K562 (cell line): Measurements from ENCODE around the gene KIF26A. TPM values are rescaled to one million over a fixed set of nuclear protein-coding genes. Genes with fewer than 3 reads are reported as not detected.

ENCODE experiments used
- ATAC-seq: fragments of 200-7000 bp; cut with Tn5 transposase; 3 replicates; pipeline ENCODE4 v1.9.1; 2020; ENCODE audit warnings: moderate library complexity
- BruUV-seq: library from RNA; stranded (reverse); fragments of 400-500 nt; replicated peaks from 2 replicates; lab custom pipeline; 2021; lab: Mats Ljungman, UMichigan
- CTCF ChIA-PET: fragments of 300-600 bp; formaldehyde crosslinking; extraction: SDS; loops from one replicate; lab custom pipeline; 2021; ENCODE audit warnings: low intra/inter-chr PET ratio; lab: Yijun Ruan, JAX
- POLR2A ChIA-PET: fragments of 300-600, 350-650 bp; sonication (Branson Sonifier 250); formaldehyde crosslinking; extraction: SDS; loops from one replicate; lab custom pipeline; 2021; ENCODE audit warnings: antibody characterized with exemption, inconsistent platforms; lab: Yijun Ruan, JAX
- DNase-seq, 4 experiments: peaks; one replicate each; pipeline versions ENCODE4 v3.0.0 to v3.0.0-alpha.2; 2011 to 2018; ENCODE audit warnings: low spot score in 3 of 4, mixed read lengths in 3 of 4; ENCODE audit errors: extremely low read depth in 1 of 4
- FAIRE-seq: peaks from 2 replicates; lab custom pipeline; 2011; peaks lifted over from hg19 to GRCh38; lab: Jason Lieb, UNC
- H2AFZ ChIP-seq: 2 replicates; pipeline ENCODE4 v1.6.0; 2011; ENCODE audit warnings: low read depth, low read length, control low read depth, inconsistent platforms
- H3K27ac ChIP-seq: fragments of 200-600 bp; 3 replicates; pipeline ENCODE4 v1.8.0; 2011; ENCODE audit warnings: low read depth, mild to moderate bottlenecking, control low read depth, inconsistent platforms, low read length, moderate library complexity, mixed read lengths; ENCODE audit errors: extremely low read depth
- H3K27me3 ChIP-seq, 2 experiments: fragments of 300-600 bp in 1 of 2; 2 replicates in 1 of 2; 3 replicates in 1 of 2; pipeline versions ENCODE4 v1.6.0 to v1.8.0; 2011; ENCODE audit warnings: inconsistent platforms in 2 of 2, low read length in 2 of 2, mild to moderate bottlenecking in 1 of 2, mixed read lengths in 1 of 2, moderate library complexity in 1 of 2; ENCODE audit not compliant: control insufficient read depth in 2 of 2, insufficient read depth in 2 of 2
- H3K36me3 ChIP-seq: fragments of 300-600 bp; 3 replicates; pipeline ENCODE4 v1.8.0; 2011; ENCODE audit warnings: mild to moderate bottlenecking, low read length, inconsistent platforms; ENCODE audit not compliant: control insufficient read depth, insufficient read depth
- H3K4me1 ChIP-seq, 2 experiments: fragments of 200-600 bp in 1 of 2; replicated peaks in 1 of 2; 2 replicates in 1 of 2; 3 replicates in 1 of 2; pipeline versions ENCODE4 v1.5.1 to v1.8.0; 2011; ENCODE audit warnings: inconsistent platforms in 2 of 2, low read length in 2 of 2, mild to moderate bottlenecking in 1 of 2, mixed read lengths in 1 of 2, moderate library complexity in 1 of 2; ENCODE audit not compliant: control insufficient read depth in 2 of 2, insufficient read depth in 2 of 2
- H3K4me2 ChIP-seq: 2 replicates; pipeline ENCODE4 v1.6.1; 2011; ENCODE audit warnings: low read length, control low read depth, inconsistent platforms, mixed read lengths; ENCODE audit not compliant: insufficient read depth
- H3K4me3 ChIP-seq: fragments of 200-600 bp; sonication (generic), shearing (Covaris generic); 2 replicates; pipeline ENCODE4 v1.5.1; 2016; ENCODE audit warnings: control low read depth, inconsistent platforms
- H3K79me2 ChIP-seq: fragments of 200-600 bp; 3 replicates; pipeline ENCODE4 v1.8.0; 2011; ENCODE audit warnings: low read length, inconsistent platforms; ENCODE audit not compliant: control insufficient read depth, insufficient read depth
- H3K9ac ChIP-seq, 2 experiments: 2 replicates each; pipeline versions ENCODE4 v1.6.0 to v1.6.1; 2011; ENCODE audit warnings: low read depth in 2 of 2, low read length in 2 of 2, control low read depth in 1 of 2, inconsistent platforms in 1 of 2, mild to moderate bottlenecking in 1 of 2, mixed read lengths in 1 of 2; ENCODE audit not compliant: insufficient read depth in 1 of 2
- H3K9me1 ChIP-seq: one replicate; pipeline ENCODE4 v1.6.0; 2011; ENCODE audit warnings: inconsistent platforms, mild to moderate bottlenecking, low read length, moderate library complexity; ENCODE audit not compliant: control insufficient read depth, insufficient read depth
- H3K9me3 ChIP-seq: replicated peaks from 2 replicates; pipeline ENCODE4 v1.5.1; 2011; ENCODE audit warnings: low read depth, low read length, inconsistent platforms; ENCODE audit not compliant: control insufficient read depth, insufficient read depth
- H4K20me1 ChIP-seq: replicated peaks from 2 replicates; pipeline ENCODE4 v1.6.1; 2011; ENCODE audit warnings: low read length, inconsistent platforms, mixed read lengths; ENCODE audit not compliant: control insufficient read depth, insufficient read depth
- COPS2 ChIP-seq: fragments of 450-650 bp; conservative IDR thresholded peaks from 2 replicates; pipeline ENCODE4 v1.6.1; 2016; ENCODE audit warnings: mild to moderate bottlenecking, moderate library complexity
- KDM1A ChIP-seq, 2 experiments: fragments of 450-650 bp; IDR thresholded peaks; 2 replicates each; pipeline ENCODE4 v1.6.1; 2016; ENCODE audit warnings: mild to moderate bottlenecking in 2 of 2
- KDM4B ChIP-seq, 2 experiments: fragments of 450-650 bp in 1 of 2; sonication (generic) in 1 of 2; IDR thresholded peaks; 2 replicates each; pipeline ENCODE4 v1.6.1; 2016 to 2017; ENCODE audit warnings: borderline replicate concordance in 2 of 2, antibody characterized with exemption in 1 of 2, low read depth in 1 of 2, mild to moderate bottlenecking in 1 of 2
- MTA2 ChIP-seq: fragments of 450-650 bp; IDR thresholded peaks from 2 replicates; pipeline ENCODE4 v1.6.1; 2016; ENCODE audit warnings: low read depth
- NFIC ChIP-seq: fragments of 450-650 bp; IDR thresholded peaks from 2 replicates; pipeline ENCODE4 v1.6.1; 2017; ENCODE audit warnings: mild to moderate bottlenecking, inconsistent platforms
- NR2C2 ChIP-seq, 2 experiments: fragments of 200-800 bp in 1 of 2; sonication (Bioruptor generic) in 1 of 2; sonication (generic) in 1 of 2; formaldehyde crosslinking in 1 of 2; IDR thresholded peaks; 2 replicates each; pipeline versions ENCODE4 v1.6.1 to v1.8.0; 2016 to 2022; ENCODE audit warnings: mild to moderate bottlenecking in 1 of 2, missing compliant biosample characterization in 1 of 2, missing genetic modification characterization in 1 of 2, missing genetic modification reagents in 1 of 2
- NR2F6 ChIP-seq: fragments of 450-650 bp; formaldehyde crosslinking; IDR thresholded peaks from 2 replicates; pipeline ENCODE4 v1.4.0; 2020; ENCODE audit warnings: mild to moderate bottlenecking
- NUFIP1 ChIP-seq: fragments of 450-650 bp; IDR thresholded peaks from 2 replicates; pipeline ENCODE4 v1.6.1; 2018; ENCODE audit not compliant: partially characterized antibody
- STAT5B ChIP-seq: fragments of 250-450 bp; sonication (Bioruptor Pico); IDR thresholded peaks from 2 replicates; pipeline ENCODE4 v1.8.0; 2021; ENCODE audit warnings: mild to moderate bottlenecking, inconsistent platforms
- ZBED1 ChIP-seq: IDR thresholded peaks from 2 replicates; pipeline ENCODE4 v1.6.1; 2014
- ZNF124 ChIP-seq: sonication (generic); formaldehyde crosslinking; IDR thresholded peaks from 2 replicates; pipeline ENCODE4 v1.8.1; 2022; ENCODE audit warnings: missing genetic modification reagents
- ZZZ3 ChIP-seq: fragments of 450-650 bp; IDR thresholded peaks from 2 replicates; pipeline ENCODE4 v1.6.1; 2016; ENCODE audit warnings: antibody characterized with exemption, mild to moderate bottlenecking, moderate library complexity
- WGBS: fragments of 100-300 bp; shearing (Covaris generic); methylation state at CpG from one replicate; pipeline ENCODE4 v1.1.6; 2016; ENCODE audit warnings: low coverage, mixed read lengths; ENCODE audit not compliant: insufficient coverage; ENCODE audit errors: missing lambda C conversion rate; 5-methylcytosine and 5-hydroxymethylcytosine counted together
- in situ Hi-C: fragments of 300-500 bp; cut with MboI; formaldehyde crosslinking; loops from 4 replicates; pipeline ENCODE4 v1.15.0; 2018; ENCODE audit warnings: inconsistent platforms, mixed read lengths
- intact Hi-C: fragments of 100-400 bp; cut with micrococcal nuclease; formaldehyde crosslinking; loops from 2 replicates; pipeline ENCODE4 v1.14.2; 2022
- polyA plus RNA-seq, 8 experiments: library from polyadenylated mRNA; depleted of rRNA in 4 of 8; stranded (reverse) in 5 of 8; unstranded in 3 of 8; fragments of >200 nt; fragmentation: Nextera tagmentation in 2 of 8; fragmentation: Illumina TruSeq in 1 of 8; extraction: Ambion mirVana in 2 of 8; extraction: Trizol in 1 of 8; gene quantifications; 2 replicates each; pipeline versions ENCODE4 v1.2.1 to v1.2.3, GENCODE V29; 2011 to 2014; ENCODE audit warnings: inconsistent platforms in 1 of 8, missing spikeins in 1 of 8
- total RNA-seq, 7 experiments: library from RNA; depleted of rRNA in 6 of 7; stranded (reverse); fragments of >200 nt in 6 of 7; fragmentation: Illumina TruSeq in 2 of 7; extraction: Trizol in 2 of 7; gene quantifications; 2 replicates each; pipeline versions ENCODE4 v1.2.1 to v1.2.3, GENCODE V29; 2011 to 2021; ENCODE audit warnings: low replicate concordance in 1 of 7
- TF ChIP-seq, protein P1 (sequence below), 2 experiments: fragments of 250-450 bp in 1 of 2; fragments of 450-650 bp in 1 of 2; sonication (Bioruptor Pico) in 1 of 2; IDR thresholded peaks; 2 replicates each; pipeline versions ENCODE4 v1.6.1 to v1.8.0; 2016 to 2021; ENCODE audit warnings: mild to moderate bottlenecking in 2 of 2, moderate library complexity in 2 of 2, missing compliant biosample characterization in 1 of 2, missing genetic modification characterization in 1 of 2
- TF ChIP-seq, protein P2 (sequence below): fragments of 200-800 bp; sonication (Bioruptor generic); IDR thresholded peaks from 2 replicates; pipeline ENCODE4 v1.6.1; 2017; ENCODE audit warnings: missing genetic modification characterization, missing compliant biosample characterization
- TF ChIP-seq, protein P3 (sequence below): conservative IDR thresholded peaks from 2 replicates; pipeline ENCODE4 v1.6.1; 2011; ENCODE audit warnings: low read depth, mild to moderate bottlenecking, low read length; ENCODE audit not compliant: control insufficient read depth
- TF ChIP-seq, protein P4 (sequence below): fragments of 450-650 bp; IDR thresholded peaks from 2 replicates; pipeline ENCODE4 v1.7.1; 2018; ENCODE audit warnings: mild to moderate bottlenecking, low read depth; ENCODE audit not compliant: partially characterized antibody

The KIF26A gene
- total and polyA plus RNA-seq, 9 of the 15 experiments (the other 6 are each of a cell fraction or from before 2014, with no cell fraction given): 0.04 TPM; not detected in 8

DNA sequence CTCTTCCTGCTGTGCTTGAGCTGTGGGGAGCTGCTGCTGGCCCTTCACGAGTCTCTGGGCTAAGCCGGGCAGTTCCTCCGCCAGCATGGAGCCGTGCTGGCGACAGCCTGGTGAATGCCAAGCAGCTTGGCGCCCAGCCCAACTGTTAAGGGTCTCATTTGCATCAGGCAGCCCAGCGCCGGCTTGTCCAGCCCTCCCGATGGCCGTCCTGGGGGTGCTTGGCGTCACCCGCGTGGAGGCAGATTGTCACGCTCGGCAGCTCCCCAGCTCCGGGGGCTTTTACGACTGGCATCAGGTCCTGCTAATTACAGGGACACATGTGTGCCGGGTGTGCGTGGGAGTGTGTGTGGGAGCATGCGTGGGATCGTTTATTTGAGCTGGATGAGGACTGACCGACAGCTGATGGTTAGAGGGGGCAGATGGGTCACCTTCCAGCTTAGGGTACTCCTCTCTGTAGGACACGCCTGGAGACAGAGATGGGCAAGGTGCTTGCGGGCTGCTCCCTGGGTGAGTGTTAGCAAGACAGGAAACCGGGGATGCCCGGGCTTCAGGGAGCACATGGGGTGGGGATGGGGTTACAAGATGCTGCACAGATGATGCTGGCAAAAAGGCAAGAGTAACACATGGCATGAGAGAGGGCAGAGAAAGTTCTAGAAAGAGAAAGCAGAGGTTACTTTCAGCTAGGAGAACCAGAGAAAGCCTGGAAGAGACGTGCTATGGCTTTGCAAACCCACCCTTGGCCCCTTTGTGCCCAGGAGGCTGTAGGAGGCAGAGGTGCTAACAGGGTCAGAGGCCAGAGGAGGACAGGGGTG is 64.1 kb downstream of the KIF26A start:
- Histone ChIP-seq H3K79me2 (no peaks in the 10 kb centered on the region), H3K36me3 (no peaks in the 10 kb centered on the region), H3K9me3 (no peaks in the 10 kb centered on the region), H3K4me3 (no peak overlapping the region), H4K20me1 (no peaks in the 10 kb centered on the region), H3K9ac (no peak overlapping the region), H3K4me1 (no peaks in the 10 kb centered on the region), H2AFZ (no peak overlapping the region), H3K9me1 (no peaks in the 10 kb centered on the region), H3K27ac (no peak overlapping the region), H3K27me3 (no peaks in the 10 kb centered on the region; a peak in 1 of 5 replicates), H3K4me2 (no peak overlapping the region)
- 4% methylated on average over 19 of the region's 27 CpGs for WGBS
- no peak for FAIRE-seq
- no TSS peak for BruUV-seq
- ATAC-seq: no peak
- intact Hi-C loops (no loop called here), in situ Hi-C loops (no loop called here)
- no peak for DNase-seq
- ChIA-PET CTCF (no interaction called here), POLR2A (interaction anchor here (0.8 to 1.0 kb wide), 2 partner anchors 8 to 10 kb away, joined by 3 read pairs; no protein-coding TSS in a partner anchor)
- TF ChIP-seq, protein P1, sequence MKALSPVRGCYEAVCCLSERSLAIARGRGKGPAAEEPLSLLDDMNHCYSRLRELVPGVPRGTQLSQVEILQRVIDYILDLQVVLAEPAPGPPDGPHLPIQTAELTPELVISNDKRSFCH (CRISPR knock-in tag; IDR thresholded peaks at IDR 0.05): no peak
- TF ChIP-seq, protein P1 (tag; IDR thresholded peaks at IDR 0.05): no peak
- no peak for TF ChIP-seq NUFIP1
- TF ChIP-seq NR2C2 (CRISPR knock-in tag; IDR thresholded peaks at IDR 0.05): no peak
- no peak for TF ChIP-seq NR2C2 (tag; IDR thresholded peaks at IDR 0.05)
- TF ChIP-seq KDM1A (IDR thresholded peaks at IDR 0.05): no peak
- TF ChIP-seq NR2F6: no peak
- TF ChIP-seq, protein P2, sequence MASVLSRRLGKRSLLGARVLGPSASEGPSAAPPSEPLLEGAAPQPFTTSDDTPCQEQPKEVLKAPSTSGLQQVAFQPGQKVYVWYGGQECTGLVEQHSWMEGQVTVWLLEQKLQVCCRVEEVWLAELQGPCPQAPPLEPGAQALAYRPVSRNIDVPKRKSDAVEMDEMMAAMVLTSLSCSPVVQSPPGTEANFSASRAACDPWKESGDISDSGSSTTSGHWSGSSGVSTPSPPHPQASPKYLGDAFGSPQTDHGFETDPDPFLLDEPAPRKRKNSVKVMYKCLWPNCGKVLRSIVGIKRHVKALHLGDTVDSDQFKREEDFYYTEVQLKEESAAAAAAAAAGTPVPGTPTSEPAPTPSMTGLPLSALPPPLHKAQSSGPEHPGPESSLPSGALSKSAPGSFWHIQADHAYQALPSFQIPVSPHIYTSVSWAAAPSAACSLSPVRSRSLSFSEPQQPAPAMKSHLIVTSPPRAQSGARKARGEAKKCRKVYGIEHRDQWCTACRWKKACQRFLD (CRISPR knock-in tag): no peak
- no peak for TF ChIP-seq ZZZ3
- no peak for TF ChIP-seq COPS2
- no peak for TF ChIP-seq ZBED1
- no peak for TF ChIP-seq MTA2
- TF ChIP-seq STAT5B: no peak
- TF ChIP-seq ZNF124: no peak
- no peak for TF ChIP-seq NFIC
- TF ChIP-seq, protein P3, sequence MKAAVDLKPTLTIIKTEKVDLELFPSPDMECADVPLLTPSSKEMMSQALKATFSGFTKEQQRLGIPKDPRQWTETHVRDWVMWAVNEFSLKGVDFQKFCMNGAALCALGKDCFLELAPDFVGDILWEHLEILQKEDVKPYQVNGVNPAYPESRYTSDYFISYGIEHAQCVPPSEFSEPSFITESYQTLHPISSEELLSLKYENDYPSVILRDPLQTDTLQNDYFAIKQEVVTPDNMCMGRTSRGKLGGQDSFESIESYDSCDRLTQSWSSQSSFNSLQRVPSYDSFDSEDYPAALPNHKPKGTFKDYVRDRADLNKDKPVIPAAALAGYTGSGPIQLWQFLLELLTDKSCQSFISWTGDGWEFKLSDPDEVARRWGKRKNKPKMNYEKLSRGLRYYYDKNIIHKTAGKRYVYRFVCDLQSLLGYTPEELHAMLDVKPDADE: no peak
- TF ChIP-seq, protein P4, sequence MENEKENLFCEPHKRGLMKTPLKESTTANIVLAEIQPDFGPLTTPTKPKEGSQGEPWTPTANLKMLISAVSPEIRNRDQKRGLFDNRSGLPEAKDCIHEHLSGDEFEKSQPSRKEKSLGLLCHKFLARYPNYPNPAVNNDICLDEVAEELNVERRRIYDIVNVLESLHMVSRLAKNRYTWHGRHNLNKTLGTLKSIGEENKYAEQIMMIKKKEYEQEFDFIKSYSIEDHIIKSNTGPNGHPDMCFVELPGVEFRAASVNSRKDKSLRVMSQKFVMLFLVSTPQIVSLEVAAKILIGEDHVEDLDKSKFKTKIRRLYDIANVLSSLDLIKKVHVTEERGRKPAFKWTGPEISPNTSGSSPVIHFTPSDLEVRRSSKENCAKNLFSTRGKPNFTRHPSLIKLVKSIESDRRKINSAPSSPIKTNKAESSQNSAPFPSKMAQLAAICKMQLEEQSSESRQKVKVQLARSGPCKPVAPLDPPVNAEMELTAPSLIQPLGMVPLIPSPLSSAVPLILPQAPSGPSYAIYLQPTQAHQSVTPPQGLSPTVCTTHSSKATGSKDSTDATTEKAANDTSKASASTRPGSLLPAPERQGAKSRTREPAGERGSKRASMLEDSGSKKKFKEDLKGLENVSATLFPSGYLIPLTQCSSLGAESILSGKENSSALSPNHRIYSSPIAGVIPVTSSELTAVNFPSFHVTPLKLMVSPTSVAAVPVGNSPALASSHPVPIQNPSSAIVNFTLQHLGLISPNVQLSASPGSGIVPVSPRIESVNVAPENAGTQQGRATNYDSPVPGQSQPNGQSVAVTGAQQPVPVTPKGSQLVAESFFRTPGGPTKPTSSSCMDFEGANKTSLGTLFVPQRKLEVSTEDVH: no peak
- no peak for TF ChIP-seq KDM4B (IDR thresholded peaks at IDR 0.05; ENCODE audit: borderline replicate concordance in 2 of 2, low read depth in 1 of 2)
